Measurements from ENCODE around the gene ALK. TPM values are rescaled to one million over a fixed set of nuclear protein-coding genes. Genes with fewer than 3 reads are reported as not detected.

ALK gene
- total RNA-seq (2014; rRNA removed; shearing (Covaris generic)), result not detected in 2 replicates

DNA sequence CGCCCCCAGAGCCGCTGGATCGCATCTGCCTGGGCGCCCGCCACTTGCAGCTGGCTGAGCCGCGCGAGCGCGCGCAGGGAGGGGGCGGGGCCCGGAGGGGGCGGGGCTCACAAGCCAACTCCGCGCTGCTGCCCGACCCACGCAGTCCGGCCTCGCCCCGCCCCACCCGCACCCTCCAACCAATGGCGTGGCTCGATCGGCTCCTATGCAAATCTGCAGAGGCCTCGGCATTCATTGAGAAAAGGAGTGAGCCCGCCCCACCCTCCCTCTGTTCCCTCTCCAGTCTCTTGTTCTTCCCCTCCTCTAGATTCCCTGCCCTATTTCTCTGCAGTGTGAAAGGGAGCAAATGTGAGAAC, at the start of gene ALK:
TSS of gene ALK (minus strand) at position 27 of the 356 bp plus-strand sequence. CDS start 927 bp downstream, outside the sequence.
- no peak for DNase-seq (ENCODE audit: low spot score)

DNA sequence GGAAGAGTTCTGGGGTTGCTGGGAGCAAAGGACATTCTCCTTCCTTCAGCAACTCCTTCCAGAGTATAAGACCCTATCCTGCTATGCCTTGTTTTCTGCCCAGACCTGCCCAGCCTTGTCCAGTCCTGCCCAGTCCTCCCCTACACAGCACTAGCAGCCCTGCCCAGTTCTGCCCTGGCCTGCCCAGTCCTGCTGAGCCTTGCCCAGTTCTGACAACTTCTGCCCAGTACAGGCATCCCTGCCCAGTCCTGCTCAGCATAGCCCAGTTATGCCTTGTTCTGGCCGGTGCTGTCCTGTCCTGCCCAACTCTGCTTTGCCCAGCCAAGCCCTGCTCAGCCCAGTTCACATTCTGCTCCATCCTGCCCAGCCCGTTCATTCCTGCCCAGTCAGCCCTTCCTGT, 44.9 kb upstream of the ALK start:
- peak; percentile 41 for DNase-seq (ENCODE audit: low spot score)

DNA sequence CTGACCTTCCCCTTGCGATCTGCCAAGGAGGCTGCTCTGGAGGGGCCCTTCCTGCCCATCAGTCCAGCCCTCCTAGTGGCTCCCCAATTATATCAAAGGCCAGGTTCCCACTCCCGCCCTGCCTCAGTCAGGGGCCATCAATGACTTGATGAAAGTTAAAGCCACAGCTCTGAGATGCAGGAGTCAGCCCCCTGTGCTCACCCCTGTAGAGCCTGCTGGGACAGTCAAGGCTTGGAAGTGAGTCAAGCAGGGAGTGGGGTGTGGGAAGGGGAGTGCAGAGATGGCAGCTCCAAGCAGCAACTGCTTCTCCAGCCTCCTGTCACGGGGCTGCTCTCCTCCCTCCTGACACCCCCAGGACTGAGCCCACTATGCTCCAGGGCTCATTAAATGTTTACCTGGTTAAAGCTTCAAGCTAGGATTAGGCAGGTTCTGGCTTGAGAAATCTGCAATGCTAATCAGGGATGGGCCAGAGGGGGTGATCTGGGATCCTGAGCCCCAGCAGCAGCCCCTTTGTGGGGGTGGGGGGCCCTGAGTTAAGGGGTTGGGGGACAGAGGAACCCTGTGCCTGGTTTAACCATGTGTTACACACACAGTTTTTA, 42.7 kb upstream of the ALK start:
- DNase-seq (ENCODE audit: low spot score), result no peak

DNA sequence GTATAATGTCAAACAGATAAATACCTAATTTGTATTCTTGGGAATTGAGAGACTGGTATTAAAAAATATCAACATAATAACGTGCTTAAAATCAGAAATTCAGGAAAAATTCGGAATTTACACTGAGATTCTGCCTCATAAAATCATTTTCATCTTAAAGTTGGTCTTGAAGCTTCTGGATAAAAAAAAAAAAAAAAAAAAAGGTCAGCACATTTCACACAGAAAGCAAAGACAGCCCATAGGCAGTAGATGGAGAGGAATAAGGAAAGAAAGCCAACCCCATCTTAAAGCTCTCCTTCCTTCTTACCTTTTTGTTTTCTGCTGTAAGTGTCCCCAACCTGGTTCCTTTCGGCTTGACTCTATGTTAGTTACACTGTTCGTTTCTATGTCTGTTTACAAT, 41.5 kb upstream of the ALK start:
- DNase-seq (ENCODE audit: low spot score), result no peak

DNA sequence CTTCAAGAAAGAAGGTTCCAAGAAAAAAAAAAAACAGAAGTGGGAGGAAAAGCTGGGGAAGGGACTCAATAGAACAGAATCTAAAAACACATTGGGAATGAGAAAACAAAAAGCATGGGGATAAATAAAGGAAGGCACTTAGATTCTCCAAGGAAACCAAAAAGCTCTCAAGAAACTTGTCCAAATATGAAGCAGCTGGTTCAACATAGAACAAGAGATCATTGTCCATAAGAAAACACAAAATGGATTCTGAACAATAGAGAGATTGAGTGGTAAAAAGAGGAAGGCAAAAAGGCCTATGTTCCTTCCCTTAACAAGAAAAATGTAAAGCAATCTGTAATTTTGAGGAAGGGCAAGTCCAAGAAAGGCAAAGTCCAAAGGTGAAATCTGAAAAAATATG, 32.9 kb upstream of the ALK start:
- no peak for DNase-seq (ENCODE audit: low spot score)

DNA sequence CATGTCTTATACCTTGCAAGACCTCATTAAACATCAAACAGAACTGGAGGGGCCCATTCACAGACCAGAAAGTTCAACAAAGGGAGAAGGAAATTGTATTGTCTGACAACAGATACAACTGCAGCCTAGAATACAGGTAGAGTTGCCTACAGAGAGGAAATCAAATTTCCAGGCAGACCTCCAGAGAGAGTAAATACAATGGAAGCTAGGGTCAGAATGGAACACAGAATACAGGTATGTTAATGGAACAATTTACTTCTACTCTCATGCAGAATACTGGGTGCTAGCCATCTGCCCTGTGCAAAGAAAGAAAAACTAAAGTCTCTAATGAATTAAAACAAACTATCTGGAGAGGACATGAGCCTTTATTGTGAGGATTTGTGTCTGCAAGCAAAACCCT, 31.6 kb upstream of the ALK start:
- DNase-seq (ENCODE audit: low spot score), result no peak

DNA sequence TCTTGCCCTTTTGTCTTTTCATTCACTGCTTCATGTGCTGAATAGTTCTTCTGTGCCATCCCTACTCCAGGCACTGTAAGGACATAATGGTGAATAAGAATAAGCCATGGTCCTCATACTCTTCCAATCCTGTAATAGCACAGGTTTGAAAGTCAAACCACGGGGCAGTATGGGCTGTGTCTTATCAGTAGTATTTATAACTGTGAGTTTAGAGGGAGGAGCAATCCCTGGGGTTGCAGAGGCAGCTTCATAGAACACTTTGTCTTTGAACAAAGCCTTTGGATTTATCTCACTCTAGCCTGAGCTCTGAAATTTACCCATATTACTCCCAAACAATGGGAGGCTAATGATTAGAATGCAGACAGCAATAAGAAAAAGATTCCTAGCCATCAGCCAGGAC, 30.2 kb upstream of the ALK start:
- no peak for DNase-seq (ENCODE audit: low spot score)

DNA sequence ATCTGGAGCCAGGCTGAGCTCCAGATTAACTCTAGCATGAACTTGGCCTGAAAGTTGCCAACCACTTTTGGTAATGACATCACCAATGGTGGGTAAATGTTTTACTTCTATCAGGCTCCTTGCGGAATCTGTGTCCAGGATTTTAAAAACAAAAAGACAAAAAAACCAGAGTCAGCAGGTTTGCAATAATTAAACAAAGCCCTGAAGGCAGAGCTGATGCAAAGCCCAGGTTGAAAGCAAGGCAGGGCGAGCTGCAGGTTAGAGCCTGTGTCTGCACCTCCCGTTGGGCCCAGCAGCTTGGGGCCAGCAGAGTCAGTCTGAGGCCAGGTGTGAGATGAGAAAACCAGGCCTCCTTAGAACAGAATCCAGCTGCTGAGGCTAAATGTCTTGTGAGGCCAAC, 29.1 kb upstream of the ALK start:
- no peak for DNase-seq (ENCODE audit: low spot score)

DNA sequence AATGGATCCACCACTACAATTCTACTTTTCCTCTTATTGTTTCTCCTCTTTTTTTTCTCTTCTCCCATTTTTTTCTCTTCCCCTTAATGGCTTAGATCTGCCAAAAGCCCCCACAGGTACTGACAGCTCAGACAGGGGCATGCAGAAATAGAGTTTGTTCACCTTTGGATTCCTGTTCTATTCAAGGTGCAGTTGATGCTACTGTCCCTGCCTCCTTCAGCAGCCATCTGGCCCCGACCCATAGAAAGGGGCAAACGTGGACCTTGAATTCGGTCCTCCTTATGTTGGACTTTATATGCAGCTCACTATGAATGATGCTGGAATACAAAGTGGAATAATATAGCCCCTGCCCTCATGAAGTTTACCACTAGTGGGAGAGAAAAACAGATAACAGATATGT, 27.7 kb upstream of the ALK start:
- no peak for DNase-seq (ENCODE audit: low spot score)

DNA sequence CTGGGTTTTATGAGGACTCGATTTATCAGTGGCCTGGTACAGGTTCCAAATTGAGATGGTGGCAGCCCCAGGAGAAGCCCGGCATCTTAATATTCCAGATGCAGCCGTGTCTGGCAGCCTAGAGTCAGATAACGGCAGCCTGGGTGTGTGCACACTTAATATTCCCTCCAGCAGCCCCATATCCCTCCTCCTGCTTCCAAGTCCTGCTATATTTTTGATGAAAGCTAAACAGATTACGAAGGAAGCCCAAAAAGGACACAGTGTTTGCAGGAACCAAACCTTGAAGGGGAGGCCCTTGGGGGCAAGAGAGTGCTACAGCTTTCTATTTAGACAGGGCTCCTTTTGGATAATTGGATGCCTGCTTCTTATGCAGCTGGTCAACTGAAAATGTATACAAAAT, 25.1 kb upstream of the ALK start:
- no peak for DNase-seq (ENCODE audit: low spot score)

DNA sequence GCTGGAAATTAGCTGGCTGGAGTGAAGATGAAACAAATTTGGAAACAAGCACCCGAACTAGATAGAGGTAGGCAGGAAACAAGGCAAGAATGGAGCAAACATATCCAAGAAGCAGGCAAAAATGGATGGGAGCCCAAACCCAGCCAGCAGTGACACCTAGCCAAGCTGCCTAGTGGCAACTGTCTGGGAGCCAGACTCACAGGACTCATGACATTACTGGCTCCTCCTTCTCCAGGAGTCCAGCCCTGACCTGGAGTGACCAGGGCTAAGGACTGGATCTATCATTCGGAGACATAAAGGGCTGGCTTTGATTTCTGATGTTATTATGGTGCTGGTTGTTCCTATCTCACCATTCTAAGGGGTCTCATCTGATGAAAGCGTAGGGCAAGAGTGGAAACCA, 21.3 kb upstream of the ALK start:
- DNase-seq (ENCODE audit: low spot score), result no peak

DNA sequence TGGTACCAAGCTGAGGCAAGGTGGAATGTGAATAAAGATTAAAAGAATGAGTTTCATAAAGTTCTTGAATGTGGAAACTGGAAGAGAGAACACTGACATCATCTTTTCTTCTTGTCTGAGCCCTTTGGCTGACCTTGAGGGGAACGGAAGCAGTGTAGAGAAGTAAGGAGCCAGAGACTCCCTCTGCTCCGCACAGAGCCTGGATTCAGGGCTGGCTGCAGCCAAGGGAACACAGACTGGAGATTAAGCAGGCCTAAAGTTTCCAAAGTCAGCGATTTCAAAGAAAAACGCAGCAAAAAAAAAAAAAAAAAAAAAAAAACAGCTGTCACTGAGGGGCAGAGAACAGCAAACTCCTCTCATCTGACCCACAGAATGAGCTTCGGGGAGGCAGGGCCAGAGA, 19.3 kb upstream of the ALK start:
- DNase-seq (ENCODE audit: low spot score), result no peak

DNA sequence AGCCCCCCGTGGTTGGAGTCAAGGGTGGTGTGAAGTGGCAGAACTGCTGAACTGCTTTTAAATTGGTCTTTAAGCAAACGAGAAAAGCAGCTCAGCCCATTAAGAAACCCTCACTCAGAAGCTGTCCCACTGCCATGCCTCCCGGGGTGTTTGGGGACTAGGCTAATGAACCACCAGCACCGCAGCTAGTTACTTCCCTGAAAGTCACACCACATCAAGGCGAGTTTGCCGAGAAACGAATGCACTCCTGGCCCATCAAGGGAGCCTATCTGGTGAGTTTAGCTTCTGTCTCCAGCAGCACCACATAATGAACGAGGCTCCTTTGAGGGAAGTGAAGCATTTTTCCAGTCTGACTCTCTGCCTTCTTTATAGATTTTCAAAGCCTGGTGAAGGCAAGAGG, 14.6 kb upstream of the ALK start:
- DNase-seq (ENCODE audit: low spot score), result no peak

DNA sequence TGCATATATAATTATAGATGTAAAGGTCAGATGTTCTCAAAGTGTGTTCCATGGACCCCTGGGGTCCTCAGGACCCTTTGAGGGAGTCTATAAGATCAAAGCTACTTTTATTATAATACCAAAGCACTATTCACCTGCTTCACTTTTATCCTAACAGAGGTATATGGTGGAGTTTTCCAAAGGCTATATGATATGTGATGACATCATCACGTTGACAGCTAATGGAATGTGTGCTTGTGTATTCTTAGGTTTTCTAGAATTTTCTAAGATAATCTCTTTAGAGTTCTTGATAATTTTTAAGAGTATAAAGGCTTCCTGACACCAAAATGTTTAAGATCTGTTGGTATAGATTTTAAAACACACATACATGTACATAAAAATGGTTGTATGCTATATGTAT, 10.4 kb upstream of the ALK start:
- no peak for DNase-seq (ENCODE audit: low spot score)

DNA sequence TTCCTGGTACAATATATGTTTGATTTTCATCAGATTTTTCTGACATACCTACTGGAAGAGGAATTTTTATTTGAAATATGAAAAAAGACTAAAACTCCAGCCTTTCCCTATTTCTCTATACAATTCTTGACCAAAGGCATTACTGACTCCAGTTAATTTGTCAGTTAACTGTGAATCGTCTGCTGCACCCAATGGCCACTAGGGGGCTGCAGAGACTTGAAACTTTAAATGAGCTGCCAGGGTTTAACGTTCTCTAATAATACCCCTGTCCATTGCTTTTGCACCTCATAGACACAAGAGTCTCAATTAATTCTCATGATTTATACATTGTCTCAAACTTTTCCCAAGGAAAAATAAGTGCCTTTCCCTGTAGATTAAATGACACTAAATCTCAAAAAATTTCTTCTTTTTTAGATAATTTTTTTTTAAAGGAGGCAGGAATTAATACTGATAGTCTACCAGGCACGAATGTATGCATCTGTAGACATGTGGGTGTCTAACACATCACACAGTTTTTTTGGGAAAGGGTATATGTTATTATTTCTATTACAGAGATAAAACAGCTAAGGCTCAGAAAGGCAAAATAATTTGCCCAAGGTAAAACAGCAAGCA, 1.8 kb upstream of the ALK start:
- DNase-seq (ENCODE audit: low spot score), result peak; percentile 83

DNA sequence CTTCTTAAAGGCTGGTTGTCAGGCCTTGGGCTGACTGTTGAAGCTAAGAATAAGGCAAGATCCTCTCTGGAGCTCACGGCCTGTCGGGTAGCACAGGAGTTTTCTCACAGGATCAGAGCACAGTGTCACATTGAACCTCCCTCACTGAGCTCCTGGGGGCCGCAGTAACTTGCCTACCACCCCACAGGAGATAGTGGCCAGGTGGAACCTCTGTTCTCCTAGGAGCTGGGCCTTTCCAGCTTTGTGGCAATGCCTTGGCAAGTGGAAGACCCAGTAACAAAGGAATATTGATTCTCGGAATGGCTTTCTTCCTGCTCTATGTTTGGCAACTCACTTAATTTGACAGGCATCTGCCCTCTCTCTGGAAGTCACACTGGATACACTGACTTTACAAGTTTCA, 1.2 kb upstream of the ALK start:
- DNase-seq (ENCODE audit: low spot score), result no peak

DNA sequence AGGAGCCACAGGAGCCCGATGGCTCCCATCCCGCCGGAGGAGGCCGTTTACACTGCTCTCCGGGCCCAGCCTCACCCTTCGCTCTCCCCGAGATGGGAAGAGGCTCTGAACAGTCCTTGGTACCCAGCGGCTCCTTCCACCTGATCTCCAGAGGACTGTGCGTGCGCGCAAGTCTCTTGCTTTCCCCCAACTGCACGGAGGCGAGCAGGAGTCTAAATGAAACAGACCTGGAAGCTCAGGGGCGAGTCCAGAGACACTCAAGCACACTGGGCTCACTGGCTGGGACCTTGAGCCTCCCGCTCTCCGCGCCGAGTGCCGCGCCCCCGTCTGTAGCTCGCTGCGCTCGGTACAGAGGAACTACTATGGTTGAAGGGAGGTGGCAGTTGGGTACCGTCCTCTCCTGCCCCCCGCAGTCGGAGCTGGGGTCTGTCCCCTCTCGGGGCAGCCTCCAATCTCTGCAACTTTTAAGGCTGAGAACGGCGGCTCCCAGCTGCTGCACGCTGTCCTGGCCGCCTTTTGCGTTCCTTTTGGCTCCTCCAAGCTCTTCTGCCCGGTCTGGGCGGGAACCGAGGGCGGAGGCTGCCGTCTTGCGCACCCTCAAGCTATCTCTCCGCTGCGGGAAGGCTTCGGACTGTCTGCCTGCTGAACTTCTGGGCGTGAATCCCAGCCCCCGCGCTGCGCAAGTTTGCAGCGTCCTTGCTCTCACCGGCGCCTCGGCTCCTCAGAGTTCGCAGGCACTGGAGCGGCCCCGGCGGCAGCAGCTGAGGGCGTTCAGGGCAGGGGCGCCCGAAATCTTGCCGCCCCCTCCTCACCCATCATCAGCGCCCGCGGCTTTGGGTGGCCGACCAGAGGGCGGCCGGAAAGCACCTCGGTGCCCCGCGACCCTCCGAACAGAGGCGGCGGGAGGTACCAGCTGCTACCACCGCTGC, 491 bp downstream of the ALK start:
- no peak for DNase-seq (ENCODE audit: low spot score)

DNA sequence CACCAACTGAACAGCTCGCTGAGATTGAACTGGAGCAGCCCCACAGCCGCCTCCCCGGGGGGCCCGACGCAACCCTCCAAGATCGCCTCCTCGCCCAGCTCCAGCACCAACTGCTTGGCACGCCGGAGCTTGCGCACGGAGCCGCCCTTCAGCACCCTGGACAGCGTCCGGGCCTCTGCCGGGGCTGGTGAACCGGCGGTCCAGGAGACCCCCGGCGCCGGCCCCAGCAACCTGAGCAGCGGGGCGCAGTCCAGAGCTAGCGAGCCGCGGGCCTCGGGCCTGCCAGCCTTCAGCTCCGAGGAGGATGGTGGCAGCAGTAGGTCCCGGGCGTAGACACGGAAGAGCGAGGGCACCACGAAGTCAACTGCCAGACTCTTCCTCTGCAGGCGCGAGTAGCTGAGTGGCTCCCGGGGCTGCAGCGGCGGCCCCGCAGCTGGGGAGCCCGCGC, 1.2 kb downstream of the ALK start:
- DNase-seq (ENCODE audit: low spot score), result no peak

DNA sequence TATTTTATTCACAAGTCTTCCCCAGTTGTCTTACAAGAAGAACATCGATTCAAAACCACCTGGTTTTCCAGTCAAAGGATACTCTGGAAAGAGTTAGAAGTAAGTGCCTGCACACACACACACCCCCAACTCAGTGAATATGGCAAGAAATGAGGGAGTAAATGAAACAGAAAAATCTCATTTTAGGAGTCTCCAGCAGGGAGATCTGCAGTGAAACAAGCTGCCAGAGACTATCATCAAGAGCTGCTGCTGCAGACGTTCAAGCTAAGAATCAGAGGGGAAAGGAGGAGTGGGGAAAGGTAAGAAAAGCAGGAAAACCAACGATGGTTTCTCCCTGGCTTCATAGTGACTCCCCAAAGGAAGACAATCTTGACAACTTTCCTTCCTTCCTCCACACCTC, 2.4 kb downstream of the ALK start:
- DNase-seq (ENCODE audit: low spot score), result no peak

DNA sequence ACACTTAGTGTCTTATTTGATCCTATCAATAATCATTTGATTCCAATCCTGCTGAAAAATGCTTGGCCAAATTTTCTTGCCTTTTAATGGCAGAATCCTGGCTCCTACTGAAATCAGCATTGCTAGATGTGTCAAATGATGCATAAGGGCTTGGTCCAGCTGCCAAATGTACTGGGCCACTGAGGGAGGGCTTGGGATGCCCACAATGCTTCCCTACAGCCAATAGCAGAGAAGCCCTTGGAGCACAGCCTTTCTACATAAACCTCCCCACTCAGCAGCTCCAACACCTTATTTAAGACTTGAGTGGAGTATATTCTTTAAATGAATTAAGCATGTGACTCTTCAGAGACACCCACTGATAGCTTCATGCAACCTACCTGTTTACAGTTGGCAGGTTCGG, 3.6 kb downstream of the ALK start:
- no peak for DNase-seq (ENCODE audit: low spot score)

DNA sequence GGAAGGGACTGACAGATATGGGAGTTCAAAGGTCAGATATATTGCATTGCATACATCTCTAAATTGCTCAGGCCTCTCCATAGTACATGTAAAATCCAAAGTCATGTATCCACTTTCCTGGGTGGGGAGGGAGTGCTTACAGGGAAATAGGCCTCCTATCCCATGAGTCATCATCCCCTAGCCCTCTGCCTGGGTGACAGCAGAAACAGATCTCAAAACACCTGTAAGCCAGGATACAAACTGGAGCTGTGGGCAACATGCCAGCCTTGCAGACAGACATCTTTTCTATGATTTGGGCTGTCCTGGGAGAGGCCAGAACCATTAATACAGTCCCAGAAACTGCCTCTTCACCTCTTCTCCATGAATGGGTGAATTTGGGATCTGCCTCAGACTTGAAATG, 4.8 kb downstream of the ALK start:
- no peak for DNase-seq (ENCODE audit: low spot score)

DNA sequence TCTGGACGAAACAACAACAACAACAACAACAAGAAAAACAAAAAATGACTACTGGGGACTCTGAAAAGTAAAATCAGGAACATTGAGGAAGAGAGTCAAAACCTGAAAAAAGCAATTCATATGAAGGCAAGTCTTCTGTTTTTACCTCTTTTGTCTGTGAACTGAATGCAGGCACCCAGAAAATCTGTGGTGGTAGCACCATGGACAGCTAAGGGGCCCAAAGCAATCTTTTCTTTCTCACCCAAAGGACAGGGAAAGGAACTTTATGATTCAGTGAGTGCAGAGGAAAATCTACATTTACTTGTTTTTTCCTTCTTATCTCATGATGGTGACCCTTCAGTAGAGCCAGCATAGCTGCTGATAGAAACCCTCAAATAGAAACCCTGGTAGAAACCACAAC, 10.4 kb downstream of the ALK start:
- DNase-seq (ENCODE audit: low spot score), result no peak

DNA sequence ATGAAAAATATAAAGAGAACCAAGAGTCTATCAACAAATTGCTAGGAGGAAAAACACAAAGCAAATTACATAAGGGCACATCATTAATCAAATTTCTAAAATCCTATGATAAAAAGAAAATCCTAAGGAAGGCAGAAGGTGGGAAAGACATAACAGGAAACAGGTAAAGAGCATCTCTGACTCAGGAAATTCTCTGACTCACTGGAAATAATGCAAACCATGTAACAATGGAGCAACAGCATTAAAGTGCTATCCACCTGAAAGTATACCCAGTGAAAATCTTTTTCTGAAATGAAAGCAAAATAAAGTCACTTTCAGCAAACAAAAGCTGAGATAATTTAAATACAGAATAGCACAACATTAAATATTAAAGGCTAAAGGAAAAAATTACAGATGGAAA, 10.9 kb downstream of the ALK start:
- DNase-seq (ENCODE audit: low spot score), result no peak
